GM10266 (cell line): ENCODE data around the gene C9orf43.

Experiments used
- DNase-seq: peaks from one replicate; pipeline ENCODE4 v3.0.0; 2012; ENCODE audit errors: extremely low spot score
- CTCF ChIP-seq: IDR thresholded peaks from 2 replicates; pipeline ENCODE4 v1.5.1; 2012; ENCODE audit warnings: mild to moderate bottlenecking, low read depth; ENCODE audit not compliant: control insufficient read depth, insufficient read depth; ENCODE audit errors: missing control alignments

C9orf43 gene

GRCh38 chr9:113468716-113469448 lies 58.3 kb downstream of the C9orf43 start:
- DNase-seq = no peak
- TF ChIP-seq CTCF = no peak

DNA sequence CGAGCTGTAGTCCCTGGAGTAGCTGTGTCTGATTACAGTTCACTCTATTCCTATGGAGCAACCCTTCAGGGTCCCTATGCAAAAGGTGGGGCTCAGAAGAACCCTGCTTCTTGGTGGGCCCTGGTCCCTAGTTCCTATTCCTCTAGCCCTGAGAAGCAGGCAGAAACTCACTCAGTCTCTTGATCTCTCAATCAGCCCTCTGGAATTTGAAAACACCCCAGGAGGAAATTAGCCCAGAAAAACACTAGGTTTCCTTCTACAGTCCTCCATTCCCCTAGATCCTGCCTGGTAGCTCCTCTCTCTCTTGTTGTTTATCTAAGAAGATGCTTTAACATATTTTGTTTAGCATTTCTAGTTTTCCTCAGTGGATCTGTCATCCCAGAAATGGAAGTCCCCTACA lies 60.6 kb downstream of the C9orf43 start:
- no peak for DNase-seq
- no peak for TF ChIP-seq CTCF

GRCh38 chr9:113471566-113471965 lies 61.0 kb downstream of the C9orf43 start:
- TF ChIP-seq CTCF = no peak
- DNase-seq = no peak

- DNase-seq = no peak
- no peak for TF ChIP-seq CTCF
Observed at GRCh38 chr9:113472199-113472598, 61.7 kb downstream of the C9orf43 start.

DNA sequence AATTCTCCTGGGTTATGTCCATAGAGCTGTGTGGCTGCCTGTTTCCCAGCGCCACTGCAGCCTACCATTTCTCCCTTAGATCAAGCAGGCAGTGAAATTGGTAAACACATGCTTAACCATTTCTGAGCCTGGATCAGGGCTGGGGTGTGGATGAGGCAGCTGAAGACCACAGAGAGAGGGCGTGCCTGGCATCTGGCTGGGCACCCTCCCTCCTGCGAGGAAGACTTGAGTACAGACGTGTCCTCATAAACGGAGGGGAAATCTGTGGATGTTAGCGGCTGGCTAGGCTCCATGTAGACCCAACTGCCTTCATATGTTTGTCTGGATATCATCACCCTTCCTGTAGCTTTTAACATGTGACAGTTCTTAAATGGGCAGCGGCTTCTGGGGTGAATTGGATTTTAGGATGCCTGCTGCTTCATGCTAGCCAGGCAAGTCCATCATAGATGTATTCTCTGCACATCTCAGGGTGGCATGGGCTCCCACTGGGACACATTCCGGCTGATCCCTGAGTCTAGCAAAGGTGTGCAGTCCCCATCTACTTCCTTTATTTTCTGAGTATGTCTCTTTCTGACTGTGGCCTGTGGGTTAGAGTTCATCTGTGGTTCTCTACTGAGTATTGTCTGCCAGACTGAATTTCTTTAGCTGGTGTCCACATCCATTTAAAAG lies 63.9 kb downstream of the C9orf43 start:
- no peak for DNase-seq
- TF ChIP-seq CTCF = no peak

DNA sequence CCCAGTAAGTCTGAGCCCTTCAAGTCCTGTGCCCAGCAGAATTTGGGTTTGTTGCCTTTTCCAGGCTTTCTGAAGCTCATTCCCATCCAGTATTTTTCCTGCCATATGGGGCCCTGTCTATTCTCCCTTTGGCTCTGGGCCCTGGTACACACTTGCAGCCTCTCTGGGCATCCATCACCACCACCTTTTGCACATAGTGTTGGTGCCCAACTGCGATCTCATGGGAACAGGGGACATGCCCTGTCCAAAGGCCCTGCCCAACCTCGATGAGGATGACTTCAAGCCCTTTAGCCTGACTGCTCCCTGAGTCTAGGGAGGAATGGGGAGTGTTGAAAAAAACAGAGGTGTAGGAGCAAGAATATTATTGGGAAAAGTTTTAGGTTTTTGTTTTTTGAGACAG lies 64.5 kb downstream of the C9orf43 start:
- no peak for TF ChIP-seq CTCF
- DNase-seq = no peak

DNA sequence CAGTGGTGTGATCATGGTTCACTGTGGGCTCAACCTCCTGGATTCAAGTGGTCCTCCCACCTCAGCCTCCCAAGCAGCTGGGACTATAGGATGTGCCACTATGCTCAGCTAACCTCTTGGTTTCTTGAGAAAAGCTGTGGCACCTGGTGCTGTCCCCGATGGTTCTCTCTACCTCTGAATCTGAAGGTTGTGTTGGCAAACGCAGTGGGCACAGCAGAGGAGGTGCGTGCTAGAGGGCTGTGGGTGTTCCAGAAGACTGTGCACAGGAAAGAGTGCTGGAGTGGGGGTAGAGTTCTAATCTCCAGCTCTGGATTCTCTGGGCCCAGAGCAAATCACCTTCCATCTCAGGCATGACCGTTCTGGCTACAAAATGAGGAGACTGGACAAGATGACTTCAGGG lies 65.4 kb downstream of the C9orf43 start:
- no peak for DNase-seq
- no peak for TF ChIP-seq CTCF
